Measurements from ENCODE around the gene PCIF1.

PCIF1 gene

GRCh38 chr20:45908084-45908483 is 26.4 kb upstream of the PCIF1 start:
- no peak for TF ChIP-seq CTCF (IDR thresholded peaks at IDR 0.05; ENCODE audit: low read depth, low read length)
- DNase-seq (ENCODE audit: extremely low read depth, low read depth): no peak

- no peak for DNase-seq (ENCODE audit: extremely low read depth, low read depth)
- no peak for TF ChIP-seq CTCF (IDR thresholded peaks at IDR 0.05; ENCODE audit: low read depth, low read length)
Observed at GRCh38 chr20:45909336-45909808, 25.1 kb upstream of the PCIF1 start.

- no peak for DNase-seq (ENCODE audit: extremely low read depth, low read depth)
- TF ChIP-seq CTCF (IDR thresholded peaks at IDR 0.05; ENCODE audit: low read depth, low read length): no peak
Observed at GRCh38 chr20:45909817-45910669, 24.4 kb upstream of the PCIF1 start.

GRCh38 chr20:45910670-45911485 is 23.6 kb upstream of the PCIF1 start:
- no peak for TF ChIP-seq CTCF (IDR thresholded peaks at IDR 0.05; ENCODE audit: low read depth, low read length)

GRCh38 chr20:45911486-45912343 is 22.8 kb upstream of the PCIF1 start, which contains the start of gene PLTP:
PLTP (minus strand) TSS chr20:45912155; CDS start chr20:45911452, 703 bp downstream.
- no peak for DNase-seq (ENCODE audit: extremely low read depth, low read depth)
- TF ChIP-seq CTCF (IDR thresholded peaks at IDR 0.05; ENCODE audit: low read depth, low read length): no peak

More at GRCh38 chr20:45910670-45911485, 23.6 kb upstream of the PCIF1 start:
- peak; percentile 99 for DNase-seq (ENCODE audit: extremely low read depth, low read depth)

GRCh38 chr20:45912344-45912682 is 22.2 kb upstream of the PCIF1 start:
- TF ChIP-seq CTCF (IDR thresholded peaks at IDR 0.05; ENCODE audit: low read depth, low read length): no peak
- DNase-seq (ENCODE audit: extremely low read depth, low read depth): no peak

All from AG09319 (cell line).